HG02884 (cell line): ENCODE measurements around the gene CREBBP.

ENCODE experiments used
- ATAC-seq: cut with Tn5 transposase; IDR thresholded peaks from one replicate; pipeline ENCODE4 v1.9.1; 2021; ENCODE audit warnings: mild to moderate bottlenecking, moderate library complexity; ENCODE audit not compliant: unreplicated experiment

The CREBBP gene

GRCh38 chr16:3879887-3880564, 487 bp downstream of the CREBBP start:
- peak; percentile 42 for ATAC-seq

- no peak for ATAC-seq
Observed at GRCh38 chr16:3879258-3879886, 1.1 kb downstream of the CREBBP start.

- no peak for ATAC-seq
Observed at GRCh38 chr16:3878610-3879009, 1.9 kb downstream of the CREBBP start.

GRCh38 chr16:3876695-3877094, 3.8 kb downstream of the CREBBP start:
- ATAC-seq: no peak

GRCh38 chr16:3876160-3876559, 4.4 kb downstream of the CREBBP start:
- ATAC-seq: no peak

GRCh38 chr16:3874794-3875692, 5.5 kb downstream of the CREBBP start:
- ATAC-seq: no peak

GRCh38 chr16:3874242-3874641, 6.3 kb downstream of the CREBBP start:
- no peak for ATAC-seq

GRCh38 chr16:3873482-3874173, 6.9 kb downstream of the CREBBP start:
- ATAC-seq: no peak

GRCh38 chr16:3872216-3872895, 8.2 kb downstream of the CREBBP start:
- no peak for ATAC-seq

GRCh38 chr16:3868967-3869366, 11.5 kb downstream of the CREBBP start:
- ATAC-seq: no peak

GRCh38 chr16:3868556-3868955, 12.0 kb downstream of the CREBBP start:
- ATAC-seq: no peak

GRCh38 chr16:3866703-3867431, 13.6 kb downstream of the CREBBP start:
- ATAC-seq: no peak

- ATAC-seq: no peak
Observed at GRCh38 chr16:3865241-3865640, 15.3 kb downstream of the CREBBP start.

GRCh38 chr16:3864562-3864961, 16.0 kb downstream of the CREBBP start:
- no peak for ATAC-seq

GRCh38 chr16:3863587-3863986, 16.9 kb downstream of the CREBBP start:
- no peak for ATAC-seq

- ATAC-seq: no peak
Observed at GRCh38 chr16:3861808-3862451, 18.6 kb downstream of the CREBBP start.

GRCh38 chr16:3859889-3860288, 20.6 kb downstream of the CREBBP start:
- no peak for ATAC-seq

- no peak for ATAC-seq
Observed at GRCh38 chr16:3858801-3859200, 21.7 kb downstream of the CREBBP start.
